DOHH2 (cell line): Measurements from ENCODE around the gene L3MBTL4.

Source experiments
- H3F3A ChIP-seq: fragments of 200-600 bp; sonication (generic), shearing (Covaris generic); 2 replicates; pipeline ENCODE4 v1.6.0; 2016; ENCODE audit warnings: antibody characterized with exemption, mild to moderate bottlenecking; ENCODE audit not compliant: control insufficient read depth, insufficient read depth
- H3K27ac ChIP-seq: fragments of 200-600 bp; sonication (generic); 2 replicates; pipeline ENCODE4 v1.5.1; 2014; ENCODE audit warnings: low read depth, mild to moderate bottlenecking, low read length, moderate library complexity
- H3K27me3 ChIP-seq: fragments of 200-600 bp; sonication (generic); 2 replicates; pipeline ENCODE4 v1.6.1; 2014; ENCODE audit warnings: mild to moderate bottlenecking, low read length, mixed read lengths; ENCODE audit not compliant: control insufficient read depth
- H3K36me3 ChIP-seq: fragments of 200-600 bp; sonication (generic); 2 replicates; pipeline ENCODE4 v1.6.1; 2014; ENCODE audit warnings: mild to moderate bottlenecking, low read length, moderate library complexity, mixed read lengths; ENCODE audit not compliant: control insufficient read depth
- H3K4me1 ChIP-seq: fragments of 200-600 bp; sonication (generic); 2 replicates; pipeline ENCODE4 v1.6.1; 2014; ENCODE audit warnings: mild to moderate bottlenecking, low read length, mixed read lengths; ENCODE audit not compliant: control insufficient read depth
- H3K4me2 ChIP-seq: fragments of 200-600 bp; sonication (generic); 2 replicates; pipeline ENCODE4 v1.6.0; 2014; ENCODE audit warnings: mild to moderate bottlenecking, low read length, moderate library complexity
- H3K4me3 ChIP-seq: fragments of 200-600 bp; sonication (generic); 2 replicates; pipeline ENCODE4 v1.5.1; 2014; ENCODE audit warnings: mild to moderate bottlenecking, low read length, mixed read lengths
- H3K79me2 ChIP-seq: fragments of 200-600 bp; sonication (generic); 2 replicates; pipeline ENCODE4 v1.6.1; 2014; ENCODE audit warnings: mild to moderate bottlenecking, low read length, mixed read lengths; ENCODE audit not compliant: control insufficient read depth
- H3K9me2 ChIP-seq: fragments of 200-600 bp; sonication (generic); replicated peaks from 2 replicates; pipeline ENCODE4 v1.6.1; 2014; ENCODE audit warnings: mild to moderate bottlenecking, low read length, mixed read lengths; ENCODE audit not compliant: control insufficient read depth
- H3K9me3 ChIP-seq: fragments of 200-600 bp; sonication (generic); 2 replicates; pipeline ENCODE4 v1.6.1; 2014; ENCODE audit warnings: antibody characterized with exemption, low read length, mixed read lengths; ENCODE audit not compliant: control insufficient read depth, insufficient read depth
- H4K20me1 ChIP-seq: fragments of 200-600 bp; sonication (generic); 2 replicates; pipeline ENCODE4 v1.6.0; 2014; ENCODE audit warnings: low read depth, mild to moderate bottlenecking, antibody characterized with exemption, low read length, moderate library complexity; ENCODE audit not compliant: control insufficient read depth, insufficient read depth
- EZH2phosphoT487 ChIP-seq: fragments of 200-600 bp; sonication (generic); IDR thresholded peaks from 2 replicates; pipeline ENCODE4 v1.6.1; 2017; ENCODE audit warnings: borderline replicate concordance, mild to moderate bottlenecking, antibody characterized with exemption, low read length, moderate library complexity, mixed read lengths
- TF ChIP-seq, protein P1 (sequence below): fragments of 200-600 bp; sonication (generic); IDR thresholded peaks from one replicate; pipeline ENCODE4 v1.5.1; 2014; ENCODE audit warnings: antibody characterized with exemption, mild to moderate bottlenecking, low read depth, low read length; ENCODE audit not compliant: poor library complexity, severe bottlenecking

Gene L3MBTL4

DNA sequence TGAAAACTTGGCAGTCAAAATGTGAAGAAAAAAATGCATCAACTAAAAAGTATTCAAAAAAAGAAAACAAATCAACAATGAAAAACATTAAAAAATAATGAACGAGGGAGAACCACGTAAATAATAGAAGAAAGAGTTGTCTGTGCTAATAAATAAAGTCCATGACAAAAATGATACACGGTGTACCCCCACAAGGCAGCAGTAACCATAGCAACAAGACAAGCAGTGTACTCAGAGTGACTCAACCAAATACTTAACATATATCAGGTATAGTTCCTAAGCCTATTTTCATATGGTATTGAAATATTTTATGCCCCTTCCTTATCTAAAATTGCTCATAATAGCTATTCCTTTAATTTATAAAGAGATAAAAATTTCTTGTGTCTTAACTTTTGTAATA, 357.1 kb downstream of the L3MBTL4 start:
- Histone ChIP-seq H3K27ac (no peak overlapping the region), H3K79me2 (no peaks in the 10 kb centered on the region), H3F3A (no peaks in the 10 kb centered on the region), H3K4me2 (no peak overlapping the region), H3K27me3 (no peaks in the 10 kb centered on the region), H3K9me2 (no peaks in the 10 kb centered on the region), H3K36me3 (no peaks in the 10 kb centered on the region), H4K20me1 (no peaks in the 10 kb centered on the region), H3K4me1 (no peaks in the 10 kb centered on the region), H3K9me3 (no peaks in the 10 kb centered on the region), H3K4me3 (no peak overlapping the region)
- TF ChIP-seq, protein P1, sequence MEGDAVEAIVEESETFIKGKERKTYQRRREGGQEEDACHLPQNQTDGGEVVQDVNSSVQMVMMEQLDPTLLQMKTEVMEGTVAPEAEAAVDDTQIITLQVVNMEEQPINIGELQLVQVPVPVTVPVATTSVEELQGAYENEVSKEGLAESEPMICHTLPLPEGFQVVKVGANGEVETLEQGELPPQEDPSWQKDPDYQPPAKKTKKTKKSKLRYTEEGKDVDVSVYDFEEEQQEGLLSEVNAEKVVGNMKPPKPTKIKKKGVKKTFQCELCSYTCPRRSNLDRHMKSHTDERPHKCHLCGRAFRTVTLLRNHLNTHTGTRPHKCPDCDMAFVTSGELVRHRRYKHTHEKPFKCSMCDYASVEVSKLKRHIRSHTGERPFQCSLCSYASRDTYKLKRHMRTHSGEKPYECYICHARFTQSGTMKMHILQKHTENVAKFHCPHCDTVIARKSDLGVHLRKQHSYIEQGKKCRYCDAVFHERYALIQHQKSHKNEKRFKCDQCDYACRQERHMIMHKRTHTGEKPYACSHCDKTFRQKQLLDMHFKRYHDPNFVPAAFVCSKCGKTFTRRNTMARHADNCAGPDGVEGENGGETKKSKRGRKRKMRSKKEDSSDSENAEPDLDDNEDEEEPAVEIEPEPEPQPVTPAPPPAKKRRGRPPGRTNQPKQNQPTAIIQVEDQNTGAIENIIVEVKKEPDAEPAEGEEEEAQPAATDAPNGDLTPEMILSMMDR, result no peak

DNA sequence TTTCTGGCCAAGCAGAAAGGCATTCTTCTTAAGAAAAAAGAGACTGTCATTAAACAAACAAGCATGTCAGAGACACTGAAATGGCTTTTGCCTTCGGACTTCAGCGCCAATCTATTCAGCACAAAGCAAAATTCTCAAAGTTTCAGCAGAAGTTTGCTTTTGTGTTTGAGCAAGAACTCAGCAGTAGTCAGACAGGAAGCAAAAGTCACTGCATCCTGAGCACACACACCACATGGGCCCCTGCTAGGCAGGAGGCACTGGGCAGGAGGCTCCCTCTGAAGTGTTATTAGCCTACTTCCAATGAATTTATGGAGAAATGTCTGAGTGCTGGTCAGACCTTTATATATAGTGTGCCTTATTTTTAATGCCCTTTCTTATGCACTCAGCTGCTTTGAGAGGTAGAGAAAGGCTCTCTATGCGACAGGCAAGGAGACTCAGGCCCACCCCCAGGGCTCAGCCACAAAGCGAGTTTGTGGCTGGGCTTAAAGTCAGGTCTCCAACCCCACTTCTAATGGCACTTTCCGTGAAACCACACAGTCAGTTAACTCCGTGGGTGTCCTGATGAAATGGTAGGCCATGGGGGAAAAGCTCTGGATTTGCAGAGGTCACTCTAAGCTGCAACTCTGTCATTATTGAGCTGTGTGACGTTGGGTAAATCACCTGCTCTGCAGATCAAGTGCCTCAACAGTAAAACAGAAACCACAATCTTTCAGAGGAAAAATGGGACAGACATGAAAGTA, 358.4 kb downstream of the L3MBTL4 start:
- Histone ChIP-seq H3K4me3 (no peak overlapping the region), H3K4me2 (no peak overlapping the region), H3K79me2 (no peaks in the 10 kb centered on the region), H3K36me3 (no peaks in the 10 kb centered on the region), H3K27ac (no peak overlapping the region), H3F3A (no peaks in the 10 kb centered on the region), H3K27me3 (no peaks in the 10 kb centered on the region), H3K4me1 (no peaks in the 10 kb centered on the region), H4K20me1 (no peaks in the 10 kb centered on the region), H3K9me3 (no peaks in the 10 kb centered on the region), H3K9me2 (no peaks in the 10 kb centered on the region)
- TF ChIP-seq EZH2phosphoT487, result no peak
- TF ChIP-seq, protein P1, result no peak

DNA sequence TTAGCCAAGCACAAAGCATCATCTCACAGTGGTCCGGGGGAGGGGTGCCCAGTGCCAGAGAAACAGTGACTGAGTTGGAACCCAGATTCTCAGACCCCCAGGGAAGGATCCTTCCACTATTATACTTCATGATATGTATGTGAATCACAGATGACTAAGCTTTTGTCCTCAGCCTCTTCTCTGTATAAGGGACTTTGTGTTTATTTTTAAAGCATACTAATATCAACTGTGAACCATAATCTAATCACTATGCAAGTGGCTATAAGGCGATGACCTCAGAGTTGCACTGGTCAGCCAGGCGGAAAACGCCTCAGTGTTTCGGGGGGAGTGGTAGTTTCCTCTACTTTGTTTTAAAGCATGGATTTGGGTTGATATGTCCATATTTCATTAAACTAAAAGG, 359.0 kb downstream of the L3MBTL4 start:
- Histone ChIP-seq H3K27ac (no peak overlapping the region), H3K4me3 (no peak overlapping the region)

More for the DNA sequence above, 359.0 kb downstream of the L3MBTL4 start:
- Histone ChIP-seq H3K9me2 (no peaks in the 10 kb centered on the region), H3K4me2 (no peak overlapping the region), H3F3A (no peaks in the 10 kb centered on the region), H3K4me1 (no peaks in the 10 kb centered on the region), H3K36me3 (no peaks in the 10 kb centered on the region), H4K20me1 (no peaks in the 10 kb centered on the region), H3K27me3 (no peaks in the 10 kb centered on the region), H3K79me2 (no peaks in the 10 kb centered on the region), H3K9me3 (no peaks in the 10 kb centered on the region)
- TF ChIP-seq EZH2phosphoT487, result no peak
- TF ChIP-seq, protein P1, result no peak
